ENCODE results near the gene ZDHHC13.

The ZDHHC13 gene

DNA sequence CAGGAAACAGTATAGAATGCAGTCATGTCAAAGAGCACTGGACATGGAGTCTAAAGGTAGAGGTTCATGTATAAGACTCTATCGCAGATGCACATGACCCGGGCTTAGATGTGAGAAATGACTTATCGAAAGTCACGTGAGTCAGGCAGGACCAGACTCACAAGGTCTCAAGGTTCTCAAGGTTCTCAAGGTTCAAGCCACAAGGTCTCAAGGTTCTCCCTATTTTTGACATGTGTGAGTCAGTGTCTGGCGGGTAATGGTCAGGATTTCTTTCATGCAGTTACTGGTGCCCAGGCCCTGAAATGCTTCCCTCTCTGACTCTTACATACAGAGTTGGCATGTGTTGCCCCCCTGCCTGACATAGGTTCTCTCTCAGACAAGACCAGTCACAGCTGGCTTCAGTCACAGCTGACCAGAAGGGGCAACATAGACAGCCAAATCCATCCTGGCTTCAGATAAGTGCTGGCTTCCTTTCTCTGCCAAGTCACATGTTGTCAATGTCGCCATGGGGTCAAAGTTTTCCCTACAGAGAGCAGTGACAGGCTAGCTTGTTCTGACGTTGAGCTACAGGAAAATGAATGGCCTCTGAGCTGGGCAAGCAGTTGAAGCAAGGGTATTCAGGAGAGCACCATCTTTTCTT is 74.7 kb downstream of the ZDHHC13 start:
- H3K36me3 ChIP-seq (ENCODE audit: control insufficient read depth in 4 of 4, insufficient read depth in 4 of 4, low read length in 3 of 4), result no peaks in the 10 kb centered on the region
- 95% methylated on average over 7 of the region's 7 CpGs for WGBS (ENCODE audit: insufficient coverage)
- POLR2A ChIA-PET, result no interaction called here

DNA sequence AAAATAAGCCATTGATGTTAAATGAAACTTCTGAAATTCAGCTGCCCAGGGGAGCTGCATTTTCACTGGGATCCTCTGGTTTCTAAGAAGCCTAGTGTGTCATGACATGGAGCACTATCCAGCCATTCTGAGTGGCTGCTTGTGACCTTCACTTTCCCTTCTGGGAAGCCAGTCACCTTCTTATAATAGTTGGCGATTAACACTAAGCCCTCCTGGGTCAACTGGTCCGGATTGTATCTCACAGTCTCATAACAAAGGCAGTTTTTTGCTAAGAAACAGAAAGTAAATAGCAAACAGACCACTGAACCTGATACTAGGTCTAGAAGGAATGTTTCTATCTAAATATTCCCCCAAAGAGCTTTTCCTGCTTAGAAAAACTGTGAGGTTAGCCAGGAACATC is 76.9 kb downstream of the ZDHHC13 start:
- no peak overlapping the region for H3K27ac ChIP-seq (ENCODE audit: insufficient read depth in 1 of 2, low read depth in 1 of 2, low read length in 2 of 2, poor library complexity in 1 of 2, severe bottlenecking in 2 of 2)
- no peaks in the 10 kb centered on the region for H3K27me3 ChIP-seq (replicated peaks in 2 of 5; ENCODE audit: control insufficient read depth in 4 of 5, insufficient read depth in 5 of 5, low read length in 4 of 5)
- no peak for DNase-seq
- ChIA-PET CTCF (no interaction called here), POLR2A (no interaction called here)
- WGBS (ENCODE audit: insufficient coverage), result no CpG with 5 or more reads among the region's 2 CpGs
- no peaks in the 10 kb centered on the region for H3K9me3 ChIP-seq (ENCODE audit: control extremely low read depth in 1 of 5, control insufficient read depth in 4 of 5, insufficient read depth in 2 of 5, low read depth in 1 of 5, low read length in 4 of 5)
- peaks cover 0 to 11% (median 4%) of the 10 kb centered on the region in 4 experiments for H3K4me1 ChIP-seq (ENCODE audit: control extremely low read depth in 1 of 4, control insufficient read depth in 4 of 4, insufficient read depth in 4 of 4, low read length in 3 of 4)
- H3K4me3 ChIP-seq (ENCODE audit: control insufficient read depth in 1 of 7, extremely low read depth in 1 of 7, insufficient read depth in 4 of 7, low read depth in 2 of 7, low read length in 6 of 7), result no peak overlapping the region
- H3K36me3 ChIP-seq (ENCODE audit: control insufficient read depth in 4 of 4, insufficient read depth in 4 of 4, low read length in 3 of 4), result no peaks in the 10 kb centered on the region

More for the DNA sequence above, 74.7 kb downstream of the ZDHHC13 start:
- CTCF ChIA-PET, result no interaction called here
- H3K9me3 ChIP-seq (ENCODE audit: control extremely low read depth in 1 of 5, control insufficient read depth in 4 of 5, insufficient read depth in 2 of 5, low read depth in 1 of 5, low read length in 4 of 5), result no peaks in the 10 kb centered on the region
- no peak overlapping the region for H3K4me3 ChIP-seq (ENCODE audit: control insufficient read depth in 1 of 7, extremely low read depth in 1 of 7, insufficient read depth in 4 of 7, low read depth in 2 of 7, low read length in 6 of 7)
- no peak overlapping the region for H3K27ac ChIP-seq (ENCODE audit: insufficient read depth in 1 of 2, low read depth in 1 of 2, low read length in 2 of 2, poor library complexity in 1 of 2, severe bottlenecking in 2 of 2)
- no peaks in the 10 kb centered on the region for H3K27me3 ChIP-seq (replicated peaks in 2 of 5; ENCODE audit: control insufficient read depth in 4 of 5, insufficient read depth in 5 of 5, low read length in 4 of 5)
- DNase-seq, result no peak
- peaks cover 0 to 2% (median 0%) of the 10 kb centered on the region in 4 experiments for H3K4me1 ChIP-seq (ENCODE audit: control extremely low read depth in 1 of 4, control insufficient read depth in 4 of 4, insufficient read depth in 4 of 4, low read length in 3 of 4)

DNA sequence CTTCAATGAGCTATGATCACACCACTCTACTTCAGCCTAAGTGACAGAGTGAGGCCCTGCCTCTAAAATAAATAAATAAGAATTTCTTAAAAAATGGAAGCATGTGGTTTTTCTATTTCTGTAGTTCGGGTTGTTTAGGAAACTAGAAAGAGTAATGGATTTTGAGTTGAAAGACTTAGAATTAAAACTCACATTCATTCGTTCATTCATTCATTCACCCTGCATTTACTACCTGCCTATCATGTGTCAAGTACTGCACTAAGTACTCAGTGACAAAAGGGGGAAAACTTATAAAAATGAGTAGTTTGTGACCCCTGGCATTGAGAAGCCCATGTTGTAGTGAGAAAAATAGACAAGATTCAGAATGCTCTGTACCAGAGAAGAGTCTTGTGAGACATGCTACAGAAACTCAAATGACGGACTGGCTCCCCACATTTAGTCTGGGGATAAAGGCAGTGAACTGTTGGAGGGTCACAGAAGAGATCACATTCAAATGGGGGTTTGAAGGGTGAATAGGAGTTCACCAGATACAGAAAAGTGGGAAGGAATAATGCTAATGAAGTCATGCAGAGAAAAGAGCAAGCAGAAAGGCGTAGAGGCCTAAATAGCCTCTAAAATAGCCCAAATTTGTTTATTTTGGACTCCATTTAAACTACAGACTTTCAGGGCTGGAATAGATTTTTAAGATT is 77.8 kb downstream of the ZDHHC13 start:
- H3K4me3 ChIP-seq (ENCODE audit: control insufficient read depth in 1 of 7, extremely low read depth in 1 of 7, insufficient read depth in 4 of 7, low read depth in 2 of 7, low read length in 6 of 7), result no peak overlapping the region
- no peaks in the 10 kb centered on the region for H3K9me3 ChIP-seq (ENCODE audit: control extremely low read depth in 1 of 5, control insufficient read depth in 4 of 5, insufficient read depth in 2 of 5, low read depth in 1 of 5, low read length in 4 of 5)
- H3K27ac ChIP-seq (ENCODE audit: insufficient read depth in 1 of 2, low read depth in 1 of 2, low read length in 2 of 2, poor library complexity in 1 of 2, severe bottlenecking in 2 of 2), result no peak overlapping the region
- H3K36me3 ChIP-seq (ENCODE audit: control insufficient read depth in 4 of 4, insufficient read depth in 4 of 4, low read length in 3 of 4), result no peaks in the 10 kb centered on the region
- CTCF ChIA-PET, result no interaction called here
- no peak for DNase-seq
- WGBS (ENCODE audit: insufficient coverage), result 100% methylated on average over 2 of the region's 4 CpGs
- POLR2A ChIA-PET, result no interaction called here
- H3K4me1 ChIP-seq (ENCODE audit: control extremely low read depth in 1 of 4, control insufficient read depth in 4 of 4, insufficient read depth in 4 of 4, low read length in 3 of 4), result peaks cover 3 to 19% (median 11%) of the 10 kb centered on the region in 4 experiments
- H3K27me3 ChIP-seq (replicated peaks in 2 of 5; ENCODE audit: control insufficient read depth in 4 of 5, insufficient read depth in 5 of 5, low read length in 4 of 5), result no peaks in the 10 kb centered on the region

DNA sequence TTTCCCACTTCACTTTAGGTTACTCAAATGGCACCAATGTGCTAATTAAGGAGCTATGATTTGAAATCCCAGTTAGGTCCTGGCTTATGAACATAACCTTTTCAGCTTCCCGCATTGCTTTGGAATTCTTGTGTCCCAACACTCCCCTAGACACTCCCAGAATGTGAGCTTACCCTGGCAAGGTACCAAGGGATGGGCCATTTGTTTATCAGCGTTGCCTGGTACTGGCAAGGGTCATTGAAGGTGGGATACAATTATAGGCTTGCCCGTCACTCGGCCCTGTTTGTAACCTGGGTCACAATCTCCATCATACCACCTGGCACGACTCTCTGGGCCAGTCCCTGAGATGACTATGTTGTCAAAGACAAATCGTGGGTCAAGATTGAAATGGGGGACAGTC is 79.5 kb downstream of the ZDHHC13 start:
- WGBS (ENCODE audit: insufficient coverage), result 91% methylated on average over 6 of the region's 6 CpGs
- Histone ChIP-seq H3K36me3 (ENCODE audit: control insufficient read depth in 4 of 4, insufficient read depth in 4 of 4, low read length in 3 of 4) (no peaks in the 10 kb centered on the region), H3K4me3 (ENCODE audit: control insufficient read depth in 1 of 7, extremely low read depth in 1 of 7, insufficient read depth in 4 of 7, low read depth in 2 of 7, low read length in 6 of 7) (no peak overlapping the region), H3K27ac (ENCODE audit: insufficient read depth in 1 of 2, low read depth in 1 of 2, low read length in 2 of 2, poor library complexity in 1 of 2, severe bottlenecking in 2 of 2) (no peak overlapping the region), H3K4me1 (ENCODE audit: control extremely low read depth in 1 of 4, control insufficient read depth in 4 of 4, insufficient read depth in 4 of 4, low read length in 3 of 4) (peaks cover 12 to 36% (median 26%) of the 10 kb centered on the region in 4 experiments), H3K27me3 (replicated peaks in 2 of 5; ENCODE audit: control insufficient read depth in 4 of 5, insufficient read depth in 5 of 5, low read length in 4 of 5) (no peaks in the 10 kb centered on the region), H3K9me3 (ENCODE audit: control extremely low read depth in 1 of 5, control insufficient read depth in 4 of 5, insufficient read depth in 2 of 5, low read depth in 1 of 5, low read length in 4 of 5) (no peaks in the 10 kb centered on the region)
- ChIA-PET CTCF (interaction anchor here (0.9 to 1.2 kb wide), 2 partner anchors 55 to 87 kb away, joined by 3 read pairs; no protein-coding TSS in a partner anchor), POLR2A (no interaction called here)
- DNase-seq, result no peak

DNA sequence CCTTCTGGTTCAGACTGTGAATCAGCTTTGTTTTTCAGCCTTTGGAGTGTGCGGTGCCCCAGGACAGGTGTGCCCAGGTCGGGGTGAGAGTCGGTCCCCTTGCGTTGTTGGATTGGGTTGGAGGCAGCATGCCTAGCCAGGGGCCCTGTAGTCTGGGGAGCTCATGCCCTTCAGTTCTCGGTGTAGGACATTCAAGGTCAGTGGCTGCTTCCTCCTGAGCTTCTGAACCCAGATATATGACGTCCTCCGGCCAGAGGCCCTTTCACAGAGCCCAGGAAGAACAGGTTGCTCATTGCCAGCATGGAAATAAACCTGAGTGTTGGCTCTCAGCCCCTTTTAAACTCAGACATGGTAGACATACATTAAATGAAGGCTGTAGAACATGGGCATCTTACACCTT is 82.1 kb downstream of the ZDHHC13 start:
- peak in 1 of 3 donors; percentile 3 for DNase-seq
- Histone ChIP-seq H3K27ac (ENCODE audit: insufficient read depth in 1 of 2, low read depth in 1 of 2, low read length in 2 of 2, poor library complexity in 1 of 2, severe bottlenecking in 2 of 2) (no peak overlapping the region), H3K9me3 (ENCODE audit: control extremely low read depth in 1 of 5, control insufficient read depth in 4 of 5, insufficient read depth in 2 of 5, low read depth in 1 of 5, low read length in 4 of 5) (no peaks in the 10 kb centered on the region), H3K4me1 (ENCODE audit: control extremely low read depth in 1 of 4, control insufficient read depth in 4 of 4, insufficient read depth in 4 of 4, low read length in 3 of 4) (peaks cover 12 to 44% (median 32%) of the 10 kb centered on the region in 4 experiments), H3K4me3 (ENCODE audit: control insufficient read depth in 1 of 7, extremely low read depth in 1 of 7, insufficient read depth in 4 of 7, low read depth in 2 of 7, low read length in 6 of 7) (no peak overlapping the region), H3K27me3 (replicated peaks in 2 of 5; ENCODE audit: control insufficient read depth in 4 of 5, insufficient read depth in 5 of 5, low read length in 4 of 5) (no peaks in the 10 kb centered on the region), H3K36me3 (ENCODE audit: control insufficient read depth in 4 of 4, insufficient read depth in 4 of 4, low read length in 3 of 4) (no peaks in the 10 kb centered on the region)
- WGBS (ENCODE audit: insufficient coverage), result 89% methylated on average over 6 of the region's 7 CpGs
- ChIA-PET CTCF (interaction anchor here (0.8 to 1.6 kb wide), 5 partner anchors 12 to 67 kb away, joined by 3 to 5 read pairs (median 3); no protein-coding TSS in a partner anchor), POLR2A (no interaction called here)

DNA sequence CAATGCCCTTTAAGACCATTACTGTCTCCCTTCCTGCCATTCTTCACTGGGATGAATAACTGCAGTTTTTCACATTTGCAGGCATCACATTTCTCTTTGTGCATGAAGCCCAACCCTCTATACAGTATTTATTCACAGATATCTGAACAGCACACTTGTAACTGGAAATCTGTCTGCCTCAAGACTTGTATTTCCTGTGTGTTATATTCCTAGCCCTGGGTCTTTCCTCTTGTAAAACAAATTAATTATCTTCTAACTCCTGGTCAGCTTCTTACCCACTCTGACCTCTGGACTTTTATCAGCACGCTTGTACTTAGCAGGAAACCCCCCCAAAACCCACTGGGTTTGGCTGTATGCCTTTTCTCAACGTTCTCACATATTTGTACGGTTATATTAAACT is 82.8 kb downstream of the ZDHHC13 start:
- Histone ChIP-seq H3K4me1 (ENCODE audit: control extremely low read depth in 1 of 4, control insufficient read depth in 4 of 4, insufficient read depth in 4 of 4, low read length in 3 of 4) (peaks cover 12 to 42% (median 32%) of the 10 kb centered on the region in 4 experiments), H3K27me3 (replicated peaks in 2 of 5; ENCODE audit: control insufficient read depth in 4 of 5, insufficient read depth in 5 of 5, low read length in 4 of 5) (no peaks in the 10 kb centered on the region), H3K9me3 (ENCODE audit: control extremely low read depth in 1 of 5, control insufficient read depth in 4 of 5, insufficient read depth in 2 of 5, low read depth in 1 of 5, low read length in 4 of 5) (no peaks in the 10 kb centered on the region), H3K4me3 (ENCODE audit: control insufficient read depth in 1 of 7, extremely low read depth in 1 of 7, insufficient read depth in 4 of 7, low read depth in 2 of 7, low read length in 6 of 7) (peak overlapping the region in 2 of 7 experiments; percentile 42 to 59), H3K36me3 (ENCODE audit: control insufficient read depth in 4 of 4, insufficient read depth in 4 of 4, low read length in 3 of 4) (no peaks in the 10 kb centered on the region), H3K27ac (ENCODE audit: insufficient read depth in 1 of 2, low read depth in 1 of 2, low read length in 2 of 2, poor library complexity in 1 of 2, severe bottlenecking in 2 of 2) (peak overlapping the region in 1 of 2 experiments; percentile 72)
- peak; percentile 22 to 59 (median 45) for DNase-seq
- 0% methylated on average over 1 of the region's 3 CpGs for WGBS (ENCODE audit: insufficient coverage)
- CTCF ChIA-PET, result interaction anchor here (0.7 to 1.6 kb wide), 5 partner anchors 17 to 126 kb away, joined by 3 read pairs; no protein-coding TSS in a partner anchor
- POLR2A ChIA-PET, result no interaction called here
